GM19238 (cell line): Measurements from ENCODE around the gene ANK3.

Source experiments
- DNase-seq: peaks from one replicate; pipeline ENCODE4 v3.0.0; 2011; ENCODE audit warnings: low spot score; ENCODE audit not compliant: insufficient read length

The ANK3 gene

DNA sequence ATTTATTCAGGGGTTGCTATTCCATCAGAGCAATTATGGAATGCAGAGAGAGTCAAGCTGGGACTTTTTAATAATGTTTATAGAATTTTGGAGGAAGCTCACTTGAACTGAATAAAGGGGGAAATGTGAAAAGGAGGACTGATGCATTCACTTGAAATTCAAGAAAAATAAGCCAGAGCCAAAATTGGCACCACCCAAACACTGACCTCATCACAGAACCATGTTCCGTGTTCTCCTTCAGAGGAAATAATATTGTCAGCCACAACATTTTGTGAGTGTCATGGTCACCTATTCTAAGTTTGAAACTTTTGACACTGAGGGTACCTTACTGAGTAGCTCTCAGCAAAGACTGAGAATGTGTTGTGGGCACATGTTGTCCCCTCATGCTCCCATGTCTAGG, 207.0 kb downstream of the ANK3 start:
- no peak for DNase-seq

GRCh38 chr10:60176925-60177324, 212.8 kb downstream of the ANK3 start:
- no peak for DNase-seq

DNA sequence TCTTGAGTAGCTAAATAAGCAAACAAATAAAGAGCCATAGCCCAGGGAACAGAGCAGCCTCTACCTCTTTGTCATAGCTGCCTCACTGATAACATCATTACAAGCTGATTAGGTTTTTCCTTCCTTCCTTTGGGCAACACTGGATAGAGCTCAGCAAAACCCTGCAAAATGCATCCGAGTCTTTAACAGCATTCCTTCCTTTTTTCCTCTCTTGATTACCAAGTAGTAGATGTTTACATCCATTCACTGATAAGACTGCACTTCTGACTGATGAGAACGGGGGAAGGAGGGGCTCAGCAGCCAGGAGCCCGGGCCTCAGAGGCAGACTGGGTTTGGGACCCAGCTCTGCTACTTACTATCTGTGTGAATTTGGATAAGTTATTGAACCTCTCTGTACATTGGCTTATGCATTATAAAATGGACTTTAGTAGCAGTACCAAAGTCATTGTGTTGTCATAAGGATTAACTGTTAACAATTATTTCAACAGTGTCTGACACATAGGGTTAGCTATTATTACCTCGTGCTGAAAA, 214.2 kb downstream of the ANK3 start:
- no peak for DNase-seq

DNA sequence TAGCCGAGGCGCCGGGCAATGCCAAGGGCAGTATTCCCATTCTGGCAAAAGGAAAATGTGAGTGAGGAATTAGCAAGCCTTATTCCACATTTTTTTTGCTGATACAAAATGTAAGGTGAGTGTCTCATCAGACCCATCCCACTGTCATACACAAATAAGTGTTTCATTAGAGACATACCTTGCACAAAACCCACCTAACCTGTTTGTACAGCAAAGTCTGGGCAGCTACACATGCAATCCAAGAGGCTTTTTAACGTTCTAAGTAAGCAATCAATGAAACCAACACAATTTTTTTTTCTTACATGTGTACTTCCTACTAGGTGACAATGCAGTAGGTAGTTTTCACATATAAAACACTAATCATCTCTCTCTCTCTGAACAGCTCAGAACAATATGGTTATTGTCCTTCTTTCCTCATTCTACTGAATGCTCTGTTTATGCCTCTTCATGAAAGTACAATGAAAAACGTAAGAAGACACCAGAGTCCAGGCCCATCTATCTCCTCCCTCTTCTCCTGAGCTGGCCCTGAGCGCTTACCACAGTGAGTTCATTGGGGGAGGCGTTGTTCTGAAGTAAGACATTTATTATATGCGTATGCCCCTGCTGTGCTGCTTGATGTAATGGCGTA, 217.2 kb downstream of the ANK3 start:
- DNase-seq, result no peak

DNA sequence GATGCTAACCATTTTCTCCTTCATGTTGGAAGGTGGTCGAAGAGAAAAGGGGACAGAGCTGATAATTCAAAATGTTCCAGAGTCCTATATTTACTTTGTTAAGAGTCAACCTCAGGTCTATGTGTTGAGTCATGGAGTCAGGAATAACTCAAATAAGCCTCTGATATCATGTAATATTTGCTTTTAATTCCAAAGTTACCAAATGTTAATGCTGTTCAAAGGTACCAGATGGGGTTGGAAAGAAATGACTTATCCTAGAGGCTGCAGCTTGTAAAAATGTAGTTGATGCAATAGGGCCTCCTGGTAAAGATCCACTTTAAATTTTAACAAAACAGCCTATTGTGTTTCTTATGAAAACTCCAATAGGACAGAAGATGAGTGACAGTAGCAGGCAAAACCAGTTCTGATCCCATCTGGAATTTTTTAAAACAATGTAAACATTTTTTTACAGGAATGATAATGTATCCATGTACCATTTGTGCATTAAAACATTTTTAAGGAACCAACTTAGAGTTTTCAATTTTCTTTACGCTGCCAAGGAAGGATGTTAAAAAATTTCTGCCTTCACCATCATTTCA, 218.2 kb downstream of the ANK3 start:
- no peak for DNase-seq

DNA sequence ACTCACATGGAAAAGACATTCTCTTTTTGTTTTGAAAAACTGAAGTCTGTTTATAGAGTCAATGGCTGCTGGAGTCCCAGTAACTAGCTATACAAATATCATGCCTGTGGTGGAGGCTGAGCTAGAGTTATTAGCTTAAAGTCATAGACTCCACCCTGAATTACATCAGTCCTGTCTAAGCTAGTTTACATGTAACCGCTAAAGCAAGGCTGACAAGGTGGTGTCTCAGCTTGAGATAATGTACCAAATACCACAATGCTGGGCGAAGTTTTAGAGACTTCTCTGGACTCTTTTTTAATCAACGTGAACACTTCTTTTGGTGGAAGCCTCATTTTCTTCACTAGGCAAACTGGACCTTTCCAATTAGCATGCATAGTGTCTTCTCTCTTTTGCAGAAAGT, 219.4 kb downstream of the ANK3 start:
- DNase-seq, result no peak

GRCh38 chr10:60169111-60169510, 220.6 kb downstream of the ANK3 start:
- DNase-seq, result no peak

DNA sequence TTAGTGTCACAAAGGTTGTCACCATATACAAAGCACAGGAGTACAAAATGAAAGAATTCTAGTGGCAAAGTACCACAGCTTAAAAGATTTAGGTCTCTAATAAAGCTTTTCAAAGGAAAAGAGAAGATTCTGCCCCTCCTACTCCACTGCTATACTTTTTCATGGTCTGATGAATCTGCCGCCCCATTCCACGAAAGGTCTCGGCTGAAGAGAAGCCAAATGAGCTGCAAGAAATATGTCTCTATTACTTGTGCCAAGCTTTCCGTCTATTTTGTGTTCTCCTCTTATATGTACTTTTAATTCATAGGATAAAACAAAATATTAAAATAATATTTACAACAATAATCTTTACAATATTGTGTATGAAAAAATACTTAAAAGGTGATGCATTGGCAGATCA, 222.6 kb downstream of the ANK3 start:
- no peak for DNase-seq

DNA sequence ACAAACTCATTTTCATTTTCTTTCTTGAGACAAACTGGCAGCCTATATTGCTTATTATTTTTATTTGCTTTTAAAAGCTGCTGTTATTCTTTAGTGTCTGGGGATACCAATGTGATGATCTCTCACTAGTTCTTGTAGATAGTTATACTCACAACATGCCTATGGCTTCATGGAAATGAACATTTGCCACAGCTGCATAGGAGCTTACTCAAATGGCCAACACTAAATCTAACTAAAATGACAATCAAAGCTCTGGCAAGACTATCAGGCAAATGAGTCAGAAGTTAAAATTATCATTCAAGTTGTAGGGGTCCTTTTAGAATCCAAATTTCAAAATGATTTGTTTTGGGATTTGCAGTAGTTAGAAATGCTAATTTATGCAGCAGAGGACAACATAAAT, 225.9 kb downstream of the ANK3 start:
- no peak for DNase-seq

DNA sequence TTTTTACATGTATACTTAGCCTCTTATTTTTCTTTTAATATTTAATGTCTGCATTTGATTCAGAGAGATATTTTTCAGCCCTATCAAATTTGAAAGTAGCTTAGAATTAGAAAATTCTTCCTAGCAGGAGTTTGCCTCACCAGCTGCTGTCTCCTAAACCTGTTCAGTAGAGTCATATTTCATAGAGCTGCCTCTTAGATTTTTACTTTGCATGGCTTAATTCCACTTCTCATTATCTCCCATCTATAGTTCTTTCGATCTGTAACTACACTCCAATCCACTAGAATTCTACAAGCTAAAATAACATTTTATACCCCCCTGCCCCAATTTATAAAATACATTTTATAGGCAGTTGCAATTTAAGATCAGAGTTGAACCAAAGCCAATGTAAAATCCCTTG, 227.0 kb downstream of the ANK3 start:
- no peak for DNase-seq

DNA sequence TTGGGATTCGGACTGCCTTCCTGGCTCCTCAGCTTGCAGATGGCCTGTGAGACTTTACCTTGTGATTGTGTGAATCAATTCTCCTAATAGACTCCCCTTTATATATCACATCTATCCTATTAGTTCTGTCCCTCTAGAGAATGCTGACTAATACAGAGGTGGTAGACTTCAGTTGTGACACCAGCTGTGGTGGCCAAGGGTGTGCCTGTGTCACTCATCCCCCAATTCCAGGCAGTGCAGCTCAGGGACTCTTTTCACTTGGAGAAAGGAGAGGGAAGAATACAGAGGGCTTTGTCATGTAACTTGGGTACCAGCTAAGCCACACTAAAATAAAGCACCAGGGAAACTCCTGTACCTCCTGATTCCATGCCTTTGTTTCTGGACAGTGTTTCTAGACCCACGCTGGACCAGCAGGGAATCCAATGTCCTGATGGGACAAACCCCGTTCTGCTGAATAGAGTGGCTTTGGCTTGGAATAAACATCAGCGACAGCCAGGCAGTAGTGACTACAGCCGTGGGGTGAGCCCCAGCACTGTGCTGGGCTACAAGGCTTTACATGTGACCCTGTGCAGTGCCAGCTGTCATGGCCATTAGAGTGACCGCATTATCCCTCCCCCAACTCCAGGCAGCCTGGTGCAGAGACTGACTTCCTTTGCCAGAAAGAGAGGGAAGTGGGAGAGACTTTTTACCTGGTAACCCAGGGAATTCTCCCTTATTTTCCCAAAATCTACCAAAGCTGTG, 233.6 kb downstream of the ANK3 start:
- DNase-seq, result no peak

GRCh38 chr10:60155099-60155877, 234.4 kb downstream of the ANK3 start:
- DNase-seq, result no peak

DNA sequence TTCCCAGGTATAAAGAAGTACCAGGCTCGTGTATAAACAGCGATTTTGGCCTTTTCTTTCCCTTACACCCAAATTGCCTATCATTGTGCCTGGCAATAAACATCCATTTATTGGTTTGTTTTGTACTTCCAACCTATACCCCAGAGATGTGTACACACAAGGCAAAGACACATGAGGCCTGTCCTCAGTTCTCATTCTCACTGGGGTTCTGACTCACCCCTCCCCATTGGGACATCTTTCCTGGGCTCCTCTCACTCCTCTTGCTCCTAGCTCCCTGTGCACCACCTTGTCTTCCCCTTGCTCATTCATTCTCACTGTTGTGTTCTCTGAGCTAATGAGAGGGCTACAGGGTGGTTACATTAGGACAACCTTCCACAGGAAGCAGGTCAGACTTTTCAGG, 240.7 kb downstream of the ANK3 start:
- DNase-seq, result no peak

- DNase-seq, result no peak
Measured at GRCh38 chr10:60148266-60148840, 241.3 kb downstream of the ANK3 start.

GRCh38 chr10:60147576-60148265, 242.0 kb downstream of the ANK3 start:
- no peak for DNase-seq

GRCh38 chr10:60147025-60147424, 242.7 kb downstream of the ANK3 start:
- no peak for DNase-seq

- no peak for DNase-seq
Measured at GRCh38 chr10:60144099-60144498, 245.6 kb downstream of the ANK3 start.

DNA sequence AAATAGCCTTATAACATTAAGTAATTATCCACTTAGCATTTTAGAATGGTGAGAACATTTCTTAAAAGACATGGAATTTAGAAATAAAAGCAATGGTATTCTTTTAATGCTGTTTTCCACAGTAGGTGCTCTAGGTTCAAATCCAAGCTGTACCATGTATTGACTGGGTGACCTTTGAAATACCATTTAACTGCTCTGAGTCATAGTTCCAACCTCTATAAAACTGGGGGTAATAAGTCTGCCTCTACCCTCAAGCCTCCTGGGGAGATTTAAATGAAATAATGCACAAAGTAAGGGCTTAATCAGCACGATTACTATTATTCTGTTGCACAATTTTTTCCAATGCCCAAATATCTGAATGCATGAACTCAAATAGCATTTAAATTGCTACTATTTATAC, 246.9 kb downstream of the ANK3 start:
- DNase-seq, result no peak

- DNase-seq, result no peak
Measured at GRCh38 chr10:60141896-60142559, 247.6 kb downstream of the ANK3 start.
